Natural killer cell (primary cell): ENCODE results near the gene NCOA1. TPM values are rescaled to one million over a fixed set of nuclear protein-coding genes. Genes with fewer than 3 reads are reported as not detected.

Source experiments
- ATAC-seq, 3 donors: fragments of 150-1000 bp in 2 of 3; fragments of 200-7000 bp in 1 of 3; cut with Tn5 transposase; 1 replicate in 1 of 3; 2 replicates in 2 of 3; pipeline ENCODE4 v1.10.0; 2021; ENCODE audit warnings: mild to moderate bottlenecking in 2 of 3, moderate library complexity in 2 of 3
- DNase-seq, 2 donors: peaks; one replicate each; pipeline versions ENCODE4 v3.0.0 to v3.0.0-alpha.2; 2013 to 2021; ENCODE audit warnings: mixed read lengths in 1 of 2
- H3K27ac ChIP-seq: one replicate; pipeline ENCODE4 v1.5.1; 2013; ENCODE audit warnings: mild to moderate bottlenecking, low read length
- H3K27me3 ChIP-seq: one replicate; pipeline ENCODE4 v1.6.1; 2013; ENCODE audit warnings: low read length; ENCODE audit not compliant: control insufficient read depth, insufficient read depth
- H3K36me3 ChIP-seq: one replicate; pipeline ENCODE4 v1.6.1; 2013; ENCODE audit warnings: low read length; ENCODE audit not compliant: control insufficient read depth, insufficient read depth
- H3K4me1 ChIP-seq: one replicate; pipeline ENCODE4 v1.6.1; 2013; ENCODE audit warnings: low read length; ENCODE audit not compliant: control insufficient read depth, insufficient read depth
- H3K4me3 ChIP-seq: one replicate; pipeline ENCODE4 v1.5.1; 2013; ENCODE audit warnings: low read length
- H3K9me3 ChIP-seq: one replicate; pipeline ENCODE4 v1.6.1; 2013; ENCODE audit warnings: low read length; ENCODE audit not compliant: control insufficient read depth, insufficient read depth
- H3K27ac Mint-ChIP-seq, 2 donors: one replicate each; pipeline ENCODE4 v1.8.0; 2022; ENCODE audit warnings: mild to moderate bottlenecking in 2 of 2, mixed read lengths in 2 of 2, moderate library complexity in 1 of 2
- H3K27me3 Mint-ChIP-seq, 2 donors: one replicate each; pipeline ENCODE4 v1.8.0; 2022; ENCODE audit warnings: low read depth in 2 of 2, mixed read lengths in 2 of 2
- H3K36me3 Mint-ChIP-seq: one replicate; pipeline ENCODE4 v1.8.0; 2022; ENCODE audit warnings: mixed read lengths
- H3K4me1 Mint-ChIP-seq, 2 donors: one replicate each; pipeline ENCODE4 v1.8.0; 2022; ENCODE audit warnings: mixed read lengths in 2 of 2
- H3K4me3 Mint-ChIP-seq: one replicate; pipeline ENCODE4 v1.8.0; 2022; ENCODE audit warnings: mild to moderate bottlenecking, moderate library complexity, mixed read lengths
- H3K9me3 Mint-ChIP-seq, 2 donors: one replicate each; pipeline ENCODE4 v1.8.0; 2022; ENCODE audit warnings: mixed read lengths in 2 of 2
- WGBS: methylation state at CpG from one replicate; pipeline ENCODE4 v1.1.7; 2013; ENCODE audit warnings: missing lambda C conversion rate; ENCODE audit not compliant: insufficient coverage; 5-methylcytosine and 5-hydroxymethylcytosine counted together
- intact Hi-C: fragments of 100-400 bp; cut with micrococcal nuclease; formaldehyde crosslinking; loops from one replicate; pipeline ENCODE4 v1.14.2; 2022
- total RNA-seq, 4 donors: library from RNA; stranded (reverse); fragments of 120-200 nt in 1 of 4; gene quantifications; one replicate each; pipeline versions ENCODE4 v1.2.3 to v1.2.4, GENCODE V29; 2013 to 2022
- TF ChIP-seq, protein P1 (sequence below): fragments of 200-600 bp; IDR thresholded peaks from one replicate; pipeline ENCODE4 v1.8.0; 2022; ENCODE audit warnings: antibody characterized with exemption

NCOA1 gene
- total RNA-seq, 3 donors from 2014 or later (not counting 1 experiment from before 2014, with no cell fraction given), result 122 to 149 (median 124) TPM

DNA sequence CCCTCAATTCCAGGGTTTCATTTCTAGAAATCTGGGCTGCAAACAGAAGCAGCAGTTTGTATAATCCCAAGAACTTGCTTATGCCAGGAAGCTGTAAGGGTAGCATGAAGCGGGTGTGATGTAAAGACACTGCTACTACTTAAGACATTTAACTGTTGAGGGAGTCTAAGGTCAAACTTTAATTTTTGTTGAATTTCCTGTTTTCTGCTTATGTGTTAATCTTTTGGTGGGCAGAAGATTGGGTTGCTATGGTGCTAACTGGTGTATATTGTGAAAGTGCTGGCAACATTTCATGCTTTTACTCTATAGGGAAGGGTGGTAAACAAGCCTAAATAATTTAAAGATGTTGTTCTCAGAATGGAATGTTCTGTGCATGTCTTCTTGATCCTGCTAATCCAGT, 2.7 kb downstream of the NCOA1 start:
- H3K36me3 ChIP-seq, result no peaks in the 10 kb centered on the region
- peak overlapping the region; percentile 89 to 99 for H3K27ac Mint-ChIP-seq
- DNase-seq, result peak in 1 of 2 donors; percentile 31
- H3K27me3 Mint-ChIP-seq, result no peaks in the 10 kb centered on the region
- H3K36me3 Mint-ChIP-seq, result no peaks in the 10 kb centered on the region
- peak overlapping the region; percentile 86 for H3K27ac ChIP-seq
- intact Hi-C loops, result loop anchor here (2.0 to 10.0 kb wide), 3 partner anchors 19 to 241 kb away; no protein-coding TSS in a partner anchor
- H3K9me3 Mint-ChIP-seq, result no peaks in the 10 kb centered on the region
- peak overlapping the region; percentile 93 for H3K4me3 Mint-ChIP-seq
- H3K4me1 ChIP-seq, result peaks cover 20% of the 10 kb centered on the region
- peak; percentile 8 to 16 (median 10) for ATAC-seq
- H3K4me3 ChIP-seq, result no peak overlapping the region
- H3K27me3 ChIP-seq, result no peaks in the 10 kb centered on the region
- WGBS, result 46% methylated on average over 1 of the region's 1 CpG
- H3K4me1 Mint-ChIP-seq, result peaks cover 70 to 78% of the 10 kb centered on the region in 2 donors
- TF ChIP-seq, protein P1, sequence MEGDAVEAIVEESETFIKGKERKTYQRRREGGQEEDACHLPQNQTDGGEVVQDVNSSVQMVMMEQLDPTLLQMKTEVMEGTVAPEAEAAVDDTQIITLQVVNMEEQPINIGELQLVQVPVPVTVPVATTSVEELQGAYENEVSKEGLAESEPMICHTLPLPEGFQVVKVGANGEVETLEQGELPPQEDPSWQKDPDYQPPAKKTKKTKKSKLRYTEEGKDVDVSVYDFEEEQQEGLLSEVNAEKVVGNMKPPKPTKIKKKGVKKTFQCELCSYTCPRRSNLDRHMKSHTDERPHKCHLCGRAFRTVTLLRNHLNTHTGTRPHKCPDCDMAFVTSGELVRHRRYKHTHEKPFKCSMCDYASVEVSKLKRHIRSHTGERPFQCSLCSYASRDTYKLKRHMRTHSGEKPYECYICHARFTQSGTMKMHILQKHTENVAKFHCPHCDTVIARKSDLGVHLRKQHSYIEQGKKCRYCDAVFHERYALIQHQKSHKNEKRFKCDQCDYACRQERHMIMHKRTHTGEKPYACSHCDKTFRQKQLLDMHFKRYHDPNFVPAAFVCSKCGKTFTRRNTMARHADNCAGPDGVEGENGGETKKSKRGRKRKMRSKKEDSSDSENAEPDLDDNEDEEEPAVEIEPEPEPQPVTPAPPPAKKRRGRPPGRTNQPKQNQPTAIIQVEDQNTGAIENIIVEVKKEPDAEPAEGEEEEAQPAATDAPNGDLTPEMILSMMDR, result no peak
- no peaks in the 10 kb centered on the region for H3K9me3 ChIP-seq

DNA sequence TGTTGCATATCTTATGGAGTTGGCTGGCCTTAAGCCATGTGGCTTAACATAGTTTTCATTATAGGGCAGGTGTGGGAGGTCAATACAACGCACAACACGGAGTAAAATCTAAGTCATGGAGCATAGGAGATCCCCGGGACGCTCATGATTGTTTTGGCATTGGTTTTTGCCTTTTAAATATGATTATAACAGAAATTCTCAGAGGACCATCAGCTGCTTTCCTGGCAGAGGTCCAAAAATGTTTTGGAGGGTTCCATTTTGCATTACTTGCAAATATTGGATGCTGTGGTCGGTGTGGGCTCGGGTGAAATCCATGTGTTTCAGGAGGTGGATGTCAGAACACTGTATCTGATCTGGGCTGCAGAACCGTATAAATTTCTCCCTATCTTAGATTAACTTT, 3.4 kb downstream of the NCOA1 start:
- Mint-ChIP-seq H3K9me3 (no peaks in the 10 kb centered on the region), H3K4me3 (peak overlapping the region; percentile 93), H3K27me3 (no peaks in the 10 kb centered on the region), H3K4me1 (peaks cover 71 to 80% of the 10 kb centered on the region in 2 donors), H3K36me3 (no peaks in the 10 kb centered on the region), H3K27ac (peak overlapping the region; percentile 89 to 99)
- peaks cover 20% of the 10 kb centered on the region for H3K4me1 ChIP-seq
- ATAC-seq (no peak), DNase-seq (no peak)
- WGBS, result 99% methylated on average over 5 of the region's 7 CpGs
- H3K36me3 ChIP-seq, result no peaks in the 10 kb centered on the region
- TF ChIP-seq, protein P1, result no peak
- H3K27ac ChIP-seq, result peak overlapping the region; percentile 86
- H3K27me3 ChIP-seq, result no peaks in the 10 kb centered on the region
- intact Hi-C loops, result loop anchor here (5.0 to 10.0 kb wide), 2 partner anchors 93 to 240 kb away; no protein-coding TSS in a partner anchor
- no peaks in the 10 kb centered on the region for H3K9me3 ChIP-seq
- no peak overlapping the region for H3K4me3 ChIP-seq

DNA sequence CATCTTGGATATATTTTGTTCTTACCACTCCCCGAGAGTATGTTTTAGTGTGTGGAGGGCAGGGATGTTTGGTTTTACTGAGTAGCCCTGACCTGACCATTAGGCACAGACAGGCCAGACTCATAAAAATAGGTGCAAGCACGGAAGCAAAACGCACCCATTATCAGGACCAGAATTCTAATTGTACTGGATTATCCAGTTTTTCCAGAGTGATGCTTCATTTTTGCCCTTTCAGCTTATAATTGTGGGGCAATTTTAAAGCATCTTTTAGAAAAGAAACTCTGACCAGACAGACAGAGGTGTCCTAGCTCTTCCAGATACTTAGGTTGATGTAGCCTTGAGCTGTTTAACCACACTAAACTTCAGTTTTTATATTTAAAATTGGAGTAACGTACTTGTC, 4.4 kb downstream of the NCOA1 start:
- Mint-ChIP-seq H3K27ac (peak overlapping the region; percentile 30 to 99), H3K9me3 (no peaks in the 10 kb centered on the region), H3K27me3 (no peaks in the 10 kb centered on the region), H3K4me3 (no peak overlapping the region), H3K36me3 (no peaks in the 10 kb centered on the region), H3K4me1 (peaks cover 69 to 73% of the 10 kb centered on the region in 2 donors)
- H3K9me3 ChIP-seq, result no peaks in the 10 kb centered on the region
- no peak overlapping the region for H3K4me3 ChIP-seq
- peaks cover 10% of the 10 kb centered on the region for H3K4me1 ChIP-seq
- H3K27ac ChIP-seq, result no peak overlapping the region
- no peaks in the 10 kb centered on the region for H3K27me3 ChIP-seq
- intact Hi-C loops, result loop anchor here (10.0 kb wide), 1 partner anchor 239 kb away; no protein-coding TSS in a partner anchor
- H3K36me3 ChIP-seq, result no peaks in the 10 kb centered on the region
- TF ChIP-seq, protein P1, result no peak
- ATAC-seq, result no peak
- WGBS, result 96% methylated on average over 3 of the region's 4 CpGs
- DNase-seq, result no peak

DNA sequence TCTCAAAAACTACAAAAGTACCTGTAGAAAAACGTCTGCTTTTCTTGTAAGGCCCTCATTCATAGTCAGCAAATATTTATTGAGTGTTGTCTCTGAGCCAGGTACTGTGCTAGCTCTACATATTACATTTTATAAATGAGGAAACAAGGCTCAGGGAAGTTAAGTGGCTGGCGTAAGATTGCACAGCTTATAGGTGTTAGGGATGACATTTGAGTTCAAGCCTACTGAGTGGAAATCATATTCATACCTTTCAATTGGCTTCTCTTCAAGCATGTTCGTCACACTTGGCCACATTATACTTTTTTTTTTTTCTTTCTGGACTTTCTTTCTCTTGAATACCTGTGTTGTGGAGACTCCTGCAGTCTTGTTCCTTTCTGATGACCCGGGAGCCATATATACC, 5.9 kb downstream of the NCOA1 start:
- TF ChIP-seq, protein P1, result no peak
- Histone ChIP-seq H3K4me3 (no peak overlapping the region), H3K4me1 (peaks cover 7% of the 10 kb centered on the region), H3K27ac (no peak overlapping the region), H3K27me3 (no peaks in the 10 kb centered on the region), H3K9me3 (no peaks in the 10 kb centered on the region), H3K36me3 (no peaks in the 10 kb centered on the region)
- DNase-seq (no peak), ATAC-seq (no peak)
- no peaks in the 10 kb centered on the region for H3K36me3 Mint-ChIP-seq
- no peak overlapping the region for H3K4me3 Mint-ChIP-seq
- H3K27ac Mint-ChIP-seq, result no peak overlapping the region
- 93% methylated on average over 2 of the region's 4 CpGs for WGBS
- no peaks in the 10 kb centered on the region for H3K27me3 Mint-ChIP-seq
- H3K9me3 Mint-ChIP-seq, result no peaks in the 10 kb centered on the region
- H3K4me1 Mint-ChIP-seq, result peaks cover 74 to 76% of the 10 kb centered on the region in 2 donors
- intact Hi-C loops, result loop anchor here (10.0 kb wide), 1 partner anchor 238 kb away; no protein-coding TSS in a partner anchor
